Measurements from ENCODE around the gene PBX1. TPM values are rescaled to one million over a fixed set of nuclear protein-coding genes. Genes with fewer than 3 reads are reported as not detected.

The PBX1 gene
- total RNA-seq, 1 donor from 2014 or later: not detected

DNA sequence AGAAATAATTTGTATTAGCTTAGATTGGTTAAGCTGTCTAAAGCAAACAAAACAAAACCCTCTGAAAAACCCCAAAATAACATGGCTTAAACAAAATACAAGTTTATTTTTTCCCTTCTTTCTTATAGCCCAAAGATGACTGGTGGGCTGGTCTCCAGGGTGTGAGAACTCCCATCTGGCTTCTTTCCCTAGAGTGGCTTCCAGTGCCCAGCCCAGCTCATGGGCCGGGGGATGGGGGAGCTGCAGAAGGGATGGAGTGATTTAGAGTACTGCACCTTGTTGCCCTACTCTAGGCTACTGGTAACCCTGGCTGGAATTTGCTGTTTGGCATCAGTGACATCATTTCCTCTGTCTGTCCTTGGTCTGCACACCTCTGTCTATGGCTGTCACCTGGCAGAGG, 223.0 kb downstream of the PBX1 start:
- no peak for DNase-seq (ENCODE audit: low spot score)
- H3K4me1 Mint-ChIP-seq (ENCODE audit: low read depth): no peaks in the 10 kb centered on the region
- no peaks in the 10 kb centered on the region for H3K9me3 Mint-ChIP-seq
- H3K27ac Mint-ChIP-seq: no peak overlapping the region
- no peak overlapping the region for H3K4me3 Mint-ChIP-seq
- peaks cover 1% of the 10 kb centered on the region for H3K27me3 Mint-ChIP-seq (ENCODE audit: insufficient read depth)
- H3K36me3 Mint-ChIP-seq (ENCODE audit: low read depth): no peaks in the 10 kb centered on the region
- intact Hi-C loops (cut with micrococcal nuclease): no loop called here

- DNase-seq (ENCODE audit: low spot score): no peak
- H3K4me1 Mint-ChIP-seq (ENCODE audit: low read depth): peaks cover 6% of the 10 kb centered on the region
- H3K9me3 Mint-ChIP-seq: no peaks in the 10 kb centered on the region
- H3K36me3 Mint-ChIP-seq (ENCODE audit: low read depth): no peaks in the 10 kb centered on the region
- H3K27ac Mint-ChIP-seq: no peak overlapping the region
- intact Hi-C loops (cut with micrococcal nuclease): no loop called here
- H3K4me3 Mint-ChIP-seq: no peak overlapping the region
- peaks cover 5% of the 10 kb centered on the region for H3K27me3 Mint-ChIP-seq (ENCODE audit: insufficient read depth)
Measured at GRCh38 chr1:164783778-164784555, 225.0 kb downstream of the PBX1 start.

- intact Hi-C loops (cut with micrococcal nuclease): loop anchor here (5.0 kb wide), 1 partner anchor 1938 kb away; no protein-coding TSS in a partner anchor
- H3K4me3 Mint-ChIP-seq: no peak overlapping the region
- H3K27ac Mint-ChIP-seq: no peak overlapping the region
- peaks cover 6% of the 10 kb centered on the region for H3K4me1 Mint-ChIP-seq (ENCODE audit: low read depth)
- no peaks in the 10 kb centered on the region for H3K9me3 Mint-ChIP-seq
- DNase-seq (ENCODE audit: low spot score): no peak
- no peaks in the 10 kb centered on the region for H3K36me3 Mint-ChIP-seq (ENCODE audit: low read depth)
- H3K27me3 Mint-ChIP-seq (ENCODE audit: insufficient read depth): peaks cover 5% of the 10 kb centered on the region
Measured at GRCh38 chr1:164784960-164785359, 226.0 kb downstream of the PBX1 start.

- Mint-ChIP-seq H3K4me1 (ENCODE audit: low read depth) (peaks cover 6% of the 10 kb centered on the region), H3K36me3 (ENCODE audit: low read depth) (no peaks in the 10 kb centered on the region), H3K4me3 (no peak overlapping the region), H3K27ac (no peak overlapping the region), H3K27me3 (ENCODE audit: insufficient read depth) (peaks cover 4% of the 10 kb centered on the region), H3K9me3 (no peaks in the 10 kb centered on the region)
- DNase-seq (ENCODE audit: low spot score): no peak
- intact Hi-C loops (cut with micrococcal nuclease): loop anchor here (2.0 to 5.0 kb wide), 2 partner anchors 1257 to 1939 kb away; no protein-coding TSS in a partner anchor
Measured at GRCh38 chr1:164785841-164786534, 227.0 kb downstream of the PBX1 start.

- no peaks in the 10 kb centered on the region for H3K36me3 Mint-ChIP-seq (ENCODE audit: low read depth)
- DNase-seq (ENCODE audit: low spot score): peak; percentile 22
- H3K27me3 Mint-ChIP-seq (ENCODE audit: insufficient read depth): peaks cover 4% of the 10 kb centered on the region
- H3K4me3 Mint-ChIP-seq: no peak overlapping the region
- H3K27ac Mint-ChIP-seq: no peak overlapping the region
- peaks cover 6% of the 10 kb centered on the region for H3K4me1 Mint-ChIP-seq (ENCODE audit: low read depth)
- intact Hi-C loops (cut with micrococcal nuclease): loop anchor here (2.0 to 5.0 kb wide), 2 partner anchors 1258 to 1940 kb away; no protein-coding TSS in a partner anchor
- H3K9me3 Mint-ChIP-seq: no peaks in the 10 kb centered on the region
Measured at GRCh38 chr1:164786980-164787833, 228.2 kb downstream of the PBX1 start.

DNA sequence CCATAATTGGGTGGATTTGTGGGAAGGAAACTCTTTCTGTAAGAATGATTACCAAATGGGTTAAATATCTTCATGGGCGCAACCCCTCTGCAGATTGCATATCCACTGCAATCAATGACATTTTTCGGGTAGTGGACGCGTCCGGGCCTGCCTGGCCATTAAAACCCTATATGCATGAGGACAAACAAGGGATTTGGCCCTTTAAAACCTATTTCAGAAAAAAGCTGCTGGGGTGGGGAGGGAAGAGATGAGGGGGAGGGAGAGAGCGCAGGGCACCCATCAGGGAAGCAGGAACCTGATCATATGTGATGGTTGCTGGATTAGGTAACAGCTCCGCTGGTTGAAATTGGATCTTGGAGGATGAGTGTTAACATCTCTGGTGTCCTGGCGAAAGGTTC, 228.8 kb downstream of the PBX1 start:
- Mint-ChIP-seq H3K9me3 (no peaks in the 10 kb centered on the region), H3K4me1 (ENCODE audit: low read depth) (peaks cover 6% of the 10 kb centered on the region), H3K36me3 (ENCODE audit: low read depth) (no peaks in the 10 kb centered on the region), H3K27ac (no peak overlapping the region), H3K4me3 (no peak overlapping the region), H3K27me3 (ENCODE audit: insufficient read depth) (peaks cover 4% of the 10 kb centered on the region)
- intact Hi-C loops (cut with micrococcal nuclease): loop anchor here (2.0 to 5.0 kb wide), 2 partner anchors 1259 to 1941 kb away; no protein-coding TSS in a partner anchor
- no peak for DNase-seq (ENCODE audit: low spot score)

- Mint-ChIP-seq H3K36me3 (ENCODE audit: low read depth) (no peaks in the 10 kb centered on the region), H3K27ac (no peak overlapping the region), H3K4me1 (ENCODE audit: low read depth) (peaks cover 6% of the 10 kb centered on the region), H3K9me3 (no peaks in the 10 kb centered on the region), H3K27me3 (ENCODE audit: insufficient read depth) (peaks cover 4% of the 10 kb centered on the region), H3K4me3 (no peak overlapping the region)
- intact Hi-C loops (cut with micrococcal nuclease): no loop called here
- no peak for DNase-seq (ENCODE audit: low spot score)
Measured at GRCh38 chr1:164790081-164790480, 231.1 kb downstream of the PBX1 start.

DNA sequence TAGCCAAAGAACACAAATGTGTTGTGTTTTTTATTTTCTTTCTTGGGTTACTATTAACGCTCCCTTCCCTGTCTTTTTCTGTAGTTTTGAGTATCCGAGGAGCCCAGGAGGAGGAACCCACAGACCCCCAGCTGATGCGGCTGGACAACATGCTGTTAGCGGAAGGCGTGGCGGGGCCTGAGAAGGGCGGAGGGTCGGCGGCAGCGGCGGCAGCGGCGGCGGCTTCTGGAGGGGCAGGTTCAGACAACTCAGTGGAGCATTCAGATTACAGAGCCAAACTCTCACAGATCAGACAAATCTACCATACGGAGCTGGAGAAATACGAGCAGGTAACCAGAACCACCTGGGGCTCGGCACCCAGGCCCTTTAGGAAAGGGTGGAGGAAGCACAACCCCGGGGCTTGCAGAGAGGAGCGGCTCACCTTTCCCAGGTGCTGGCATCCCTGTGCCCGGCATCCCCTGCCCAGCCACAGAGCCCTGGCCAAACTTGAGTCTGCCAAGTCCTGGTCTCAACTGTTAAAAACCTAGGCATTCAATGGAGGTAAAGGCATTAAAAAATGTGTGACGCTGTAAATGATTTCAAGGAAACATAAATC, 233.5 kb downstream of the PBX1 start:
- H3K27me3 Mint-ChIP-seq (ENCODE audit: insufficient read depth): no peaks in the 10 kb centered on the region
- no peak overlapping the region for H3K4me3 Mint-ChIP-seq
- H3K9me3 Mint-ChIP-seq: no peaks in the 10 kb centered on the region
- intact Hi-C loops (cut with micrococcal nuclease): no loop called here
- H3K27ac Mint-ChIP-seq: no peak overlapping the region
- peaks cover 1% of the 10 kb centered on the region for H3K4me1 Mint-ChIP-seq (ENCODE audit: low read depth)
- DNase-seq (ENCODE audit: low spot score): no peak
- H3K36me3 Mint-ChIP-seq (ENCODE audit: low read depth): no peaks in the 10 kb centered on the region

DNA sequence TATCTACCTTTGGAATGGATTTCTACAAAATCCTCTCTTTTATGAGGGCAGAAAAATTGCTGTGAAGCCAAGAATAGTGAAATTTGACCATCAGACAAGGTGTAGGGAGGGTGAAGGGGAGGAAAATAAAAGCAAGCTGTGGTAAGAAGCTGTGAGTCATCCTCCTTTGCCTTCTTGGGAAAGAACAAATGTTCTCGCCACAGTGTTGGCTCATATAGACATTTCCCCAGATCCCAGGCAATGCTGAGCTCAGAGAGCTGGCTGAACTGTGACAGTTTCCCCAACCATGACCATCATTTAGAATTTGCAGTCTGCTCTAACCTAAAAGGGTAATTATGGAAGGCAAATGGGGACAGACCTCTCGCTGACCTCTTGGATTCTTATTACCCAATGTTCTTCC, 235.4 kb downstream of the PBX1 start:
- intact Hi-C loops (cut with micrococcal nuclease): no loop called here
- Mint-ChIP-seq H3K4me1 (ENCODE audit: low read depth) (no peaks in the 10 kb centered on the region), H3K4me3 (no peak overlapping the region), H3K27me3 (ENCODE audit: insufficient read depth) (no peaks in the 10 kb centered on the region), H3K9me3 (no peaks in the 10 kb centered on the region), H3K36me3 (ENCODE audit: low read depth) (no peaks in the 10 kb centered on the region), H3K27ac (no peak overlapping the region)
- DNase-seq (ENCODE audit: low spot score): no peak

- intact Hi-C loops (cut with micrococcal nuclease): no loop called here
Measured at GRCh38 chr1:164796916-164797315, 237.9 kb downstream of the PBX1 start.

GRCh38 chr1:164801246-164801731, 242.3 kb downstream of the PBX1 start:
- Mint-ChIP-seq H3K36me3 (ENCODE audit: low read depth) (no peaks in the 10 kb centered on the region), H3K27ac (no peak overlapping the region), H3K9me3 (no peaks in the 10 kb centered on the region), H3K4me1 (ENCODE audit: low read depth) (no peaks in the 10 kb centered on the region), H3K27me3 (ENCODE audit: insufficient read depth) (no peaks in the 10 kb centered on the region), H3K4me3 (no peak overlapping the region)
- DNase-seq (ENCODE audit: low spot score): no peak
- intact Hi-C loops (cut with micrococcal nuclease): no loop called here

More at GRCh38 chr1:164796916-164797315, 237.9 kb downstream of the PBX1 start:
- Mint-ChIP-seq H3K4me1 (ENCODE audit: low read depth) (no peaks in the 10 kb centered on the region), H3K27me3 (ENCODE audit: insufficient read depth) (no peaks in the 10 kb centered on the region), H3K27ac (no peak overlapping the region), H3K4me3 (no peak overlapping the region), H3K9me3 (no peaks in the 10 kb centered on the region), H3K36me3 (ENCODE audit: low read depth) (no peaks in the 10 kb centered on the region)
- no peak for DNase-seq (ENCODE audit: low spot score)

DNA sequence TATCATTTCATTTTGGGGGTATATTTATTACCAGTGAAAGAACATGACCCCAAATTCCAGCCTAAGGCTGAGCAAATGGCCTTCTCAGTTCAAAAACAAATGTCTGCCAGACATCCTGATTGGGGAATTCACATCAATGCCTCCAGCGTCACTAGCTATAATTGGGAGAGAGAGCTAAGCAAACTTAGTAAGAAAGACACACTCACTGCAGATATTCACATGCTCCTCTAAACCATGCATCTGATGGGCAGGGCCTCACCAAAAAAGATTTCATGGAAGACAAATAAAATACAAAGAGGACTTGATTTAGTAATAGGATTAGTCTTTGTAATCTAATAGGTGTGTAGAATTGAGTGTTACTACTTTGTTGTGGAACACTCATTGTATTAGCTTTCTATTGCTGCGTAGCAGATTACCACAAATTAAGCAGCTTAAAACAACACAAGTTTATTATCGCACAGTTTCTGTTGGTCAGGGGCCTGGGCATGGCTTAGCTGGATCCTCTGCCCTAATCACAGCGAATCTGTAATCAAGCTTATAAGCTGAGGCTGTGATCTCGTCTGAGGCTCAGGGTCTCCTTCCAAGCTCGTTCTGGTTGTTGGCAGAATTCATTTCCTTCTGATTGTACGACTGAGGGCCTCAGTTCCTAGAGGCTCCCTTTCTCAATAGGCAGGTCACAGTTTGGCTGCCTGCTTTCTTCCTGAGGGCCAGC, 243.0 kb downstream of the PBX1 start:
- H3K27me3 Mint-ChIP-seq (ENCODE audit: insufficient read depth): no peaks in the 10 kb centered on the region
- DNase-seq (ENCODE audit: low spot score): no peak
- no peaks in the 10 kb centered on the region for H3K36me3 Mint-ChIP-seq (ENCODE audit: low read depth)
- no peaks in the 10 kb centered on the region for H3K4me1 Mint-ChIP-seq (ENCODE audit: low read depth)
- intact Hi-C loops (cut with micrococcal nuclease): no loop called here
- no peaks in the 10 kb centered on the region for H3K9me3 Mint-ChIP-seq
- no peak overlapping the region for H3K4me3 Mint-ChIP-seq
- no peak overlapping the region for H3K27ac Mint-ChIP-seq
